Mesothelial cell of epicardium (in vitro differentiated cells): ENCODE measurements around the gene TMEM91. TPM values are rescaled to one million over a fixed set of nuclear protein-coding genes. Genes with fewer than 3 reads are reported as not detected.
"Not testable (repeated sequence)": the region's sequence is repeated elsewhere in the genome, so short reads cannot be mapped to it uniquely, and the experiment has no call there.

Experiments
- DNase-seq, 2 experiments: peaks; one replicate each; pipeline ENCODE4 v3.0.0; 2021; ENCODE audit warnings: low spot score in 2 of 2; ENCODE audit not compliant: unreplicated experiment in 2 of 2
- H3K27ac Mint-ChIP-seq: 2 replicates; pipeline ENCODE4 v1.8.0; 2021; ENCODE audit warnings: mixed read lengths
- H3K27me3 Mint-ChIP-seq: 2 replicates; pipeline ENCODE4 v1.8.0; 2021; ENCODE audit warnings: low read depth, mixed read lengths
- H3K36me3 Mint-ChIP-seq: 2 replicates; pipeline ENCODE4 v1.8.0; 2021; ENCODE audit warnings: mixed read lengths
- H3K4me1 Mint-ChIP-seq: 2 replicates; pipeline ENCODE4 v1.8.0; 2021; ENCODE audit warnings: mixed read lengths
- H3K4me3 Mint-ChIP-seq: 2 replicates; pipeline ENCODE4 v1.8.0; 2021; ENCODE audit warnings: mild to moderate bottlenecking, moderate library complexity, mixed read lengths
- H3K9me3 Mint-ChIP-seq: 2 replicates; pipeline ENCODE4 v1.8.0; 2021; ENCODE audit warnings: mixed read lengths
- total RNA-seq: library from RNA; stranded (reverse); gene quantifications from 3 replicates; pipeline ENCODE4 v1.2.1, GENCODE V29; 2021
- TF ChIP-seq, protein P1 (sequence below): fragments of 200-600 bp; sonication (generic); IDR thresholded peaks from one replicate; pipeline ENCODE4 v1.5.0; 2021; ENCODE audit warnings: antibody characterized with exemption; ENCODE audit not compliant: unreplicated experiment

TMEM91 gene
- total RNA-seq, 1 donor from 2014 or later: 19.7 TPM

DNA sequence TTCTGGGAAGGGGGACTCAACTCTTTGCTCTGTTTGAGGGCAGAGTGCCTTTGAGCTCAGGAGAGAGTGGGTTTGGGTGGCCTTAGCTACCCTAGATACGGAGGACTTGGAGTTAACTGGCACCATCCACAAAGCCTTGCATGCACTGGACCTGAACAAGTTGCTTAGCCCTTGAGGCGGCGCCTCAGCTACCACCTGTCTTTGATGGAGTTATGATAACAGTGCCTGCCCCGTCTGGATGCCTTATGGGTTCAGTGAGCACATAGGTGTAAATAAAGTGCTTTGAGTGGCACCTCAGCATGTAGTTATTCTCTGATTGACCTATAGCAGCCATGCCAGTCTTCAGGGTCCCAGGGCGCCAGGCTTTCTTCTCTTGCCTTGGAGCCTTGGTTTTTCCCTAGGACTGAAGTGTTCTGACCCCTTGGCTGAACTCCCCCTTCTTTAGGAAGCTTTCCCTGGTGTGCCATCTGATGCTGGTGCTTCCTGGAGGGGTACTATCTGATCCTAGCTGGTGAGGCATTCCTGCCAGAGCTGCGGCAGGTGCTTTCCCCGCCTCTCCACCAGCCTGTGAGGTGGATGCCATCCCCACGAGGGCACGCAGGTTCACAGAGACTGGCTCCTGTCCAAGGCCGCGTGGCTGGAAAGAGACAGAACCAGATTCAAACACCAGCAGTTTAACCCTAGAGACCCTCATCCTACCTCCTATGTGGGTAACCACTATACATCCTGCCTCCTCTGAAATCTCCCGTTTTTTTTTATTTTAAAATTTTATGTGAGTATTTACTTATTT, 27.0 kb downstream of the TMEM91 start:
- peaks cover 17% of the 10 kb centered on the region for H3K4me1 Mint-ChIP-seq
- no peak overlapping the region for H3K4me3 Mint-ChIP-seq
- H3K27me3 Mint-ChIP-seq: no peaks in the 10 kb centered on the region
- no peak overlapping the region for H3K27ac Mint-ChIP-seq
- TF ChIP-seq, protein P1, sequence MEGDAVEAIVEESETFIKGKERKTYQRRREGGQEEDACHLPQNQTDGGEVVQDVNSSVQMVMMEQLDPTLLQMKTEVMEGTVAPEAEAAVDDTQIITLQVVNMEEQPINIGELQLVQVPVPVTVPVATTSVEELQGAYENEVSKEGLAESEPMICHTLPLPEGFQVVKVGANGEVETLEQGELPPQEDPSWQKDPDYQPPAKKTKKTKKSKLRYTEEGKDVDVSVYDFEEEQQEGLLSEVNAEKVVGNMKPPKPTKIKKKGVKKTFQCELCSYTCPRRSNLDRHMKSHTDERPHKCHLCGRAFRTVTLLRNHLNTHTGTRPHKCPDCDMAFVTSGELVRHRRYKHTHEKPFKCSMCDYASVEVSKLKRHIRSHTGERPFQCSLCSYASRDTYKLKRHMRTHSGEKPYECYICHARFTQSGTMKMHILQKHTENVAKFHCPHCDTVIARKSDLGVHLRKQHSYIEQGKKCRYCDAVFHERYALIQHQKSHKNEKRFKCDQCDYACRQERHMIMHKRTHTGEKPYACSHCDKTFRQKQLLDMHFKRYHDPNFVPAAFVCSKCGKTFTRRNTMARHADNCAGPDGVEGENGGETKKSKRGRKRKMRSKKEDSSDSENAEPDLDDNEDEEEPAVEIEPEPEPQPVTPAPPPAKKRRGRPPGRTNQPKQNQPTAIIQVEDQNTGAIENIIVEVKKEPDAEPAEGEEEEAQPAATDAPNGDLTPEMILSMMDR: no peak
- peaks cover 7% of the 10 kb centered on the region for H3K36me3 Mint-ChIP-seq
- no peaks in the 10 kb centered on the region for H3K9me3 Mint-ChIP-seq
- DNase-seq: no peak

DNA sequence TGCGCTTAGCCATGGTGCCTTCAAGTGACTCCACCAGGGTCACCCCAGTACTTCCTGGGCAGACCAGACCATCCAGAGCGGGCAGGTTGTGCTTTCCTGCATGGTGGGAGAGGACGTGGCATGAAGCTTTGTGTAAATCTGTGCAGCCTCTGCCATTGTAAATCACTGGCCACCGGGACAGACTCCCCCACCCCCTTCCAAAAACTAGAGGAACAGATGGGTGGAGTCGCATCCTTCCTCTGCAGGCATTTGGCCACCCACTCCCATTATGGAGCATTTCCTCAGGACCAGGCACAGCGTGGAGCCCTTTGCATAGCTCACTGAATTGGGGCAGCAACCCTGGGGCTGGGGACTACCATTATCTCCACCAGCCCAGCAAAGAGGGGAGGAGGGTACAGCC, 29.4 kb downstream of the TMEM91 start:
- H3K4me3 Mint-ChIP-seq: no peak overlapping the region
- no peak overlapping the region for H3K27ac Mint-ChIP-seq
- DNase-seq: no peak
- H3K36me3 Mint-ChIP-seq: peaks cover 7% of the 10 kb centered on the region
- H3K9me3 Mint-ChIP-seq: no peaks in the 10 kb centered on the region
- no peaks in the 10 kb centered on the region for H3K27me3 Mint-ChIP-seq
- H3K4me1 Mint-ChIP-seq: peaks cover 13% of the 10 kb centered on the region
- TF ChIP-seq, protein P1: no peak

DNA sequence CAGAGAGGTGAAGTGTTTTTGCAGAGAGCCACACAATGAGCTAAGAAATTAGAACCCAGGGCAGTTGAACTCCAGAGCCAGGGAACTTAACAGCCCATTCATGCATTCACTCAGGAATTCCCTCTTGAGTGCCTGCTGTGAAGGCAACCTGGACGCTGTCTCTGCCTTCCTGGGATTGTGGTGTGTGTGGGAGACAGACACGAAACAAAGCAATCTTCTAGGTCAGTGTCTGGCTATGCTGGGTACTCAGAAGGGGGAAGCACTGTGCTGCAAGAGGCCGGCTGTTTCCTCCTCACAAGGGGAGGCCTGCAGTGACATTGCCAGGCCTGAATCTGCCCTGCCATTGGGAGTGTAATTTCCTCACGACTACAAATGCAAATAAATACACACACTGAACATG, 30.9 kb downstream of the TMEM91 start:
- no peak overlapping the region for H3K4me3 Mint-ChIP-seq
- DNase-seq: no peak
- TF ChIP-seq, protein P1: no peak
- peak overlapping the region; percentile 86 for H3K27ac Mint-ChIP-seq
- H3K27me3 Mint-ChIP-seq: no peaks in the 10 kb centered on the region
- H3K9me3 Mint-ChIP-seq: no peaks in the 10 kb centered on the region
- H3K36me3 Mint-ChIP-seq: peaks cover 6% of the 10 kb centered on the region
- H3K4me1 Mint-ChIP-seq: peaks cover 13% of the 10 kb centered on the region

DNA sequence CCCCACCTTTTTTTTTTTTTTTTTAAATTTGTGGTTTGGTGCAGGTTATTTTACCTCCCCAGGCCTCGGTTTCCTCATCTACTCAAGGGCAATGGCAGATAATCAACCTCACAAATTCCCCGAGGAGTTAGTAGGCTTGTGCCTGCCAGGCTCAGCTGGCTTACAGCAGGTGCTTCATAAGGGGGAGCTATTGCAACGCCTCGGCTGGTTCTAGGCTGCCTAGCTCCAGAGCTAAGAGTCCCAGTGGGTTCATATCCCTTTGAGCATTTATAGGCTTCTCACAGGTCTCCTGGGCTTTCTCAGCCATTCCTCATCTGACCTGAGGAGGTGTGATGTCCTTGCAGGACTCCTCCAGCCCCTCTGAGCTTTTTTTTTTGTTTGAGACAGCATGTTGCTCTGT, 31.9 kb downstream of the TMEM91 start:
- Mint-ChIP-seq H3K9me3 (no peaks in the 10 kb centered on the region), H3K4me3 (no peak overlapping the region), H3K27me3 (no peaks in the 10 kb centered on the region), H3K4me1 (peaks cover 13% of the 10 kb centered on the region), H3K27ac (no peak overlapping the region), H3K36me3 (peaks cover 4% of the 10 kb centered on the region)
- TF ChIP-seq, protein P1: no peak
- no peak for DNase-seq

DNA sequence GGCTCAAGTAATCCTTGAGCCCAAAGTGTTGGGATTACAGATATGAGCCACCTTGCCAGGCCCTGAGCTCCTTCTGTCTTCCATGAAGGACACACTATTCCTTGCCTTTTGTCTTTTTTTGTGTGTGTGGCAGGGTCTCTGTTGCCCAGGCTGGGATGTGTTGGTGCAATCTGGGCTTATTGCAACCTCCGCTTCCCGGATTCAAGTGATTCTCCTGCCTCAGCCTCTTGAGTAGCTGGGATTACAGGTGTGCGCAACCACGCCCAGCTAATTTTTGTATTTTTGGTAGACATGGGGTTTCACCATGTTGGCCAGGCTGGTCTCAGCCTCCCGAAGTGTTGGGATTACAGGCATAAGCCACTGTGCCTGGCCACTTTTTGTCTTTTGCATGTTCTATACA, 32.5 kb downstream of the TMEM91 start:
- not testable (repeated sequence) for H3K36me3 Mint-ChIP-seq
- peak overlapping the region; percentile 67 for H3K27ac Mint-ChIP-seq

DNA sequence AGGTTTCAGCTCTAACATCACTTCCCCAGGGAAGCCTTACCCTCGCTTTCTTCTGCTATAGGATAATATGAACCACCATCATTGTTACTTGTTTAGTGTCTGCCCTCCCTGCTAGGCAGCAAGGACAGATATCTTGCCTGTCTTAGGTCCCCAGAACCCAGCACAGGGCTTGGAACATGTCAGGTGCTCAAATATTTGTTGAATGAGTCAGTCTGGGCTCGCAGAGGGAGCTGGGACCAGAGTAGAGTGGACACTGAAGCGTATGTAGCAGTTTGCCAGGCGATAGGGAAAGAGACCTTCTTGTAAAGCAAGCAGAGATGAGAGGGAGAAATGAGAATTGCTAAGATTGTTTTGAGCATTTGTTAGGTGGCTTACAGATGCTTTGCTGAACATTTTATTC, 33.0 kb downstream of the TMEM91 start:
- Mint-ChIP-seq H3K27ac (peak overlapping the region; percentile 67), H3K36me3 (peaks cover 12% of the 10 kb centered on the region), H3K4me3 (no peak overlapping the region), H3K27me3 (no peaks in the 10 kb centered on the region), H3K9me3 (no peaks in the 10 kb centered on the region), H3K4me1 (peaks cover 13% of the 10 kb centered on the region)
- no peak for DNase-seq
- TF ChIP-seq, protein P1: no peak

More for the DNA sequence above, 32.5 kb downstream of the TMEM91 start:
- H3K4me3 Mint-ChIP-seq, DNase-seq, H3K27me3 Mint-ChIP-seq, H3K9me3 Mint-ChIP-seq: not testable (repeated sequence)
- H3K4me1 Mint-ChIP-seq: peaks cover 13% of the 10 kb centered on the region
